ENCODE measurements around the gene NISCH.

DNA sequence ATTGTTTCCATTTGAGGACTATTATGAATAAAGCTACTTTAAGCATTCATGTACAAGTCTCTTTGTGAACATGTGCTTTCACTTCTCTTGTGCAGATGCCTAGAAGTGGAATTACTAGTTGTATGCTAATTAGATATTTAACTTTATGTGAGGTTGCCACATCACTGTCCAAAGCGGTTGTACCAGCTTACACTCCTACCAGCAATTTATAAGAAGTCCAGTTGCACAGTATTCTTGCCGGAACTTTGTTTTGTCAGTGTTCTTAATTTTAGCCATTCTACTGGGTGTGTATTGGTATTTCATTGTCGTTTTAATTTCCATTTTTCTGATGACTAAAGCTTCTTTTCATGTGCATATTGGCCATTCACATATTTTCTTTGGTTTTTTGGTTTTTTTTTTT lies 39.6 kb upstream of the NISCH start:
- TF ChIP-seq, protein P1, sequence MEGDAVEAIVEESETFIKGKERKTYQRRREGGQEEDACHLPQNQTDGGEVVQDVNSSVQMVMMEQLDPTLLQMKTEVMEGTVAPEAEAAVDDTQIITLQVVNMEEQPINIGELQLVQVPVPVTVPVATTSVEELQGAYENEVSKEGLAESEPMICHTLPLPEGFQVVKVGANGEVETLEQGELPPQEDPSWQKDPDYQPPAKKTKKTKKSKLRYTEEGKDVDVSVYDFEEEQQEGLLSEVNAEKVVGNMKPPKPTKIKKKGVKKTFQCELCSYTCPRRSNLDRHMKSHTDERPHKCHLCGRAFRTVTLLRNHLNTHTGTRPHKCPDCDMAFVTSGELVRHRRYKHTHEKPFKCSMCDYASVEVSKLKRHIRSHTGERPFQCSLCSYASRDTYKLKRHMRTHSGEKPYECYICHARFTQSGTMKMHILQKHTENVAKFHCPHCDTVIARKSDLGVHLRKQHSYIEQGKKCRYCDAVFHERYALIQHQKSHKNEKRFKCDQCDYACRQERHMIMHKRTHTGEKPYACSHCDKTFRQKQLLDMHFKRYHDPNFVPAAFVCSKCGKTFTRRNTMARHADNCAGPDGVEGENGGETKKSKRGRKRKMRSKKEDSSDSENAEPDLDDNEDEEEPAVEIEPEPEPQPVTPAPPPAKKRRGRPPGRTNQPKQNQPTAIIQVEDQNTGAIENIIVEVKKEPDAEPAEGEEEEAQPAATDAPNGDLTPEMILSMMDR (IDR thresholded peaks at IDR 0.05), result no peak
- TF ChIP-seq POLR2A (IDR thresholded peaks at IDR 0.05), result no peak
